HuH-7 (cell line): Measurements from ENCODE around the gene REM2.
"Not testable (repeated sequence)": the region's sequence is repeated elsewhere in the genome, so short reads cannot be mapped to it uniquely, and the experiment has no call there.

Experiments used
- DNase-seq: peaks from one replicate; pipeline ENCODE4 v3.0.0; 2011; ENCODE audit warnings: low spot score

The REM2 gene

GRCh38 chr14:22848351-22849164 is 34.5 kb upstream of the REM2 start:
- no peak for DNase-seq

- no peak for DNase-seq
Observed at GRCh38 chr14:22849212-22849819, 33.7 kb upstream of the REM2 start.

GRCh38 chr14:22850944-22851764 is 31.9 kb upstream of the REM2 start:
- no peak for DNase-seq

GRCh38 chr14:22852178-22852577 is 30.8 kb upstream of the REM2 start:
- DNase-seq = not testable (repeated sequence)

GRCh38 chr14:22852599-22852939 is 30.5 kb upstream of the REM2 start:
- peak; percentile 90 for DNase-seq

- DNase-seq = peak; percentile 87
Observed at GRCh38 chr14:22852940-22853767, 29.9 kb upstream of the REM2 start.

GRCh38 chr14:22854296-22854695 is 28.7 kb upstream of the REM2 start:
- DNase-seq = not testable (repeated sequence)

GRCh38 chr14:22854963-22855724 is 27.9 kb upstream of the REM2 start:
- no peak for DNase-seq

- DNase-seq = no peak
Observed at GRCh38 chr14:22856428-22856827, 26.6 kb upstream of the REM2 start.

GRCh38 chr14:22860377-22860776 is 22.6 kb upstream of the REM2 start:
- DNase-seq = not testable (repeated sequence)

- no peak for DNase-seq
Observed at GRCh38 chr14:22861651-22862050, 21.4 kb upstream of the REM2 start.

- DNase-seq = no peak
Observed at GRCh38 chr14:22864979-22865378, 18.0 kb upstream of the REM2 start.

GRCh38 chr14:22865424-22866405 is 17.3 kb upstream of the REM2 start:
- no peak for DNase-seq

GRCh38 chr14:22866874-22867273 is 16.1 kb upstream of the REM2 start:
- no peak for DNase-seq

GRCh38 chr14:22870811-22871223 is 12.2 kb upstream of the REM2 start:
- DNase-seq = no peak

GRCh38 chr14:22871224-22872032 is 11.6 kb upstream of the REM2 start, which contains the start of gene LRP10:
TSS of gene LRP10 (plus strand) at chr14:22871740. CDS start at chr14:22872304, 564 bp downstream.
- peak; percentile 91 for DNase-seq

- DNase-seq = peak; percentile 90
Observed at GRCh38 chr14:22872033-22872832, 10.8 kb upstream of the REM2 start.
